Measurements from ENCODE around the gene ZFP36L1. TPM values are rescaled to one million over a fixed set of nuclear protein-coding genes. Genes with fewer than 3 reads are reported as not detected.

ZFP36L1 gene
- total RNA-seq, 1 donor, result 46.7 TPM

GRCh38 chr14:68788275-68788995 lies 4.4 kb downstream of the ZFP36L1 start:
- peaks cover 37% of the 10 kb centered on the region for H3K4me1 ChIP-seq (ENCODE audit: insufficient read depth, low read length)
- H4K20me1 ChIP-seq (ENCODE audit: insufficient read depth, low read length), result peaks cover 40% of the 10 kb centered on the region
- no peaks in the 10 kb centered on the region for H3K27me3 ChIP-seq (ENCODE audit: insufficient read depth, low read length)
- DNase-seq (ENCODE audit: insufficient read length, low spot score, missing footprints), result no peak
- no peaks in the 10 kb centered on the region for H3K9me3 ChIP-seq (ENCODE audit: low read depth, low read length)
- H3K4me2 ChIP-seq (ENCODE audit: insufficient read depth, low read length), result peak overlapping the region; percentile 99
- peak overlapping the region; percentile 87 for H3K4me3 ChIP-seq (ENCODE audit: insufficient read depth, low read length)
- TF ChIP-seq CTCF (IDR thresholded peaks at IDR 0.05; ENCODE audit: extremely low read depth, low read depth, low read length), result no peak
- H3K36me3 ChIP-seq (ENCODE audit: insufficient read depth, low read length), result peaks cover 40% of the 10 kb centered on the region
- H3K79me2 ChIP-seq (ENCODE audit: insufficient read depth, low read length), result peaks cover 47% of the 10 kb centered on the region
- H2AFZ ChIP-seq (ENCODE audit: low read length), result no peak overlapping the region
- peak overlapping the region; percentile 52 for H3K27ac ChIP-seq (ENCODE audit: low read depth, low read length)

GRCh38 chr14:68787092-68787992 lies 5.5 kb downstream of the ZFP36L1 start:
- H3K27me3 ChIP-seq (ENCODE audit: insufficient read depth, low read length), result no peaks in the 10 kb centered on the region
- H3K4me3 ChIP-seq (ENCODE audit: insufficient read depth, low read length), result no peak overlapping the region

GRCh38 chr14:68786491-68787091 lies 6.3 kb downstream of the ZFP36L1 start:
- no peak overlapping the region for H3K4me3 ChIP-seq (ENCODE audit: insufficient read depth, low read length)

More at GRCh38 chr14:68787092-68787992, 5.5 kb downstream of the ZFP36L1 start:
- TF ChIP-seq CTCF (IDR thresholded peaks at IDR 0.05; ENCODE audit: extremely low read depth, low read depth, low read length), result no peak
- Histone ChIP-seq H3K79me2 (ENCODE audit: insufficient read depth, low read length) (peaks cover 41% of the 10 kb centered on the region), H3K36me3 (ENCODE audit: insufficient read depth, low read length) (peaks cover 40% of the 10 kb centered on the region), H3K4me2 (ENCODE audit: insufficient read depth, low read length) (no peak overlapping the region), H2AFZ (ENCODE audit: low read length) (no peak overlapping the region), H3K9me3 (ENCODE audit: low read depth, low read length) (no peaks in the 10 kb centered on the region), H3K27ac (ENCODE audit: low read depth, low read length) (peak overlapping the region; percentile 52), H3K4me1 (ENCODE audit: insufficient read depth, low read length) (peaks cover 37% of the 10 kb centered on the region), H4K20me1 (ENCODE audit: insufficient read depth, low read length) (peaks cover 38% of the 10 kb centered on the region)
- peak; percentile 22 for DNase-seq (ENCODE audit: insufficient read length, low spot score, missing footprints)

More at GRCh38 chr14:68786491-68787091, 6.3 kb downstream of the ZFP36L1 start:
- Histone ChIP-seq H3K27ac (ENCODE audit: low read depth, low read length) (peak overlapping the region; percentile 52), H4K20me1 (ENCODE audit: insufficient read depth, low read length) (peaks cover 30% of the 10 kb centered on the region), H3K36me3 (ENCODE audit: insufficient read depth, low read length) (peaks cover 40% of the 10 kb centered on the region), H3K4me2 (ENCODE audit: insufficient read depth, low read length) (no peak overlapping the region), H3K9me3 (ENCODE audit: low read depth, low read length) (no peaks in the 10 kb centered on the region), H3K4me1 (ENCODE audit: insufficient read depth, low read length) (peaks cover 37% of the 10 kb centered on the region), H3K27me3 (ENCODE audit: insufficient read depth, low read length) (no peaks in the 10 kb centered on the region), H2AFZ (ENCODE audit: low read length) (no peak overlapping the region), H3K79me2 (ENCODE audit: insufficient read depth, low read length) (peaks cover 34% of the 10 kb centered on the region)
- TF ChIP-seq CTCF (IDR thresholded peaks at IDR 0.05; ENCODE audit: extremely low read depth, low read depth, low read length), result no peak
- DNase-seq (ENCODE audit: insufficient read length, low spot score, missing footprints), result peak; percentile 38

Data from osteoblast (primary cell).